ACHN (cell line): ENCODE data around the gene RAI14.
"Not testable (repeated sequence)": the region's sequence is repeated elsewhere in the genome, so short reads cannot be mapped to it uniquely, and the experiment has no call there.

ENCODE experiments used
- DNase-seq: peaks from one replicate; pipeline ENCODE4 v3.0.0-alpha.2; 2015
- in situ Hi-C: cut with HindIII; loops from 2 replicates; pipeline ENCODE4 v1.10.0; 2017; ENCODE audit warnings: low sequenced_read_pairs, low pct_ligation_motif_present, low pct_unique_long_range_greater_than_20kb

RAI14 gene

GRCh38 chr5:34691326-34691725 is 35.2 kb downstream of the RAI14 start:
- no peak for DNase-seq
- in situ Hi-C loops = no loop called here

- in situ Hi-C loops = no loop called here
- no peak for DNase-seq
These were observed 36.7 kb downstream of the RAI14 start for GRCh38 chr5:34692786-34693185.

GRCh38 chr5:34694012-34694411 is 37.9 kb downstream of the RAI14 start:
- no peak for DNase-seq
- in situ Hi-C loops = no loop called here

GRCh38 chr5:34694685-34695084 is 38.6 kb downstream of the RAI14 start:
- no peak for DNase-seq
- in situ Hi-C loops = no loop called here

- peak; percentile 22 for DNase-seq
- in situ Hi-C loops = no loop called here
These were observed 39.3 kb downstream of the RAI14 start for GRCh38 chr5:34695275-34696027.

- in situ Hi-C loops = no loop called here
- DNase-seq = no peak
These were observed 41.4 kb downstream of the RAI14 start for GRCh38 chr5:34697308-34698108.

GRCh38 chr5:34698109-34698419 is 41.9 kb downstream of the RAI14 start:
- DNase-seq = no peak
- in situ Hi-C loops = no loop called here

- in situ Hi-C loops = no loop called here
- DNase-seq = no peak
These were observed 42.6 kb downstream of the RAI14 start for GRCh38 chr5:34698754-34699153.

- in situ Hi-C loops = no loop called here
- no peak for DNase-seq
These were observed 43.3 kb downstream of the RAI14 start for GRCh38 chr5:34699155-34700077.

- no peak for DNase-seq
- in situ Hi-C loops = no loop called here
These were observed 43.9 kb downstream of the RAI14 start for GRCh38 chr5:34700078-34700452.

GRCh38 chr5:34701442-34701841 is 45.3 kb downstream of the RAI14 start:
- in situ Hi-C loops, DNase-seq: not testable (repeated sequence)

- DNase-seq = no peak
- in situ Hi-C loops = no loop called here
These were observed 47.9 kb downstream of the RAI14 start for GRCh38 chr5:34703767-34704713.

- in situ Hi-C loops = no loop called here
- DNase-seq = no peak
These were observed 50.0 kb downstream of the RAI14 start for GRCh38 chr5:34706084-34706483.

- in situ Hi-C loops = no loop called here
- no peak for DNase-seq
These were observed 51.5 kb downstream of the RAI14 start for GRCh38 chr5:34707451-34708107.

- DNase-seq = no peak
- in situ Hi-C loops = no loop called here
These were observed 52.6 kb downstream of the RAI14 start for GRCh38 chr5:34708777-34709176.

GRCh38 chr5:34709861-34710673 is 53.9 kb downstream of the RAI14 start:
- DNase-seq = peak; percentile 86

GRCh38 chr5:34712565-34712964 is 56.4 kb downstream of the RAI14 start:
- no peak for DNase-seq
- in situ Hi-C loops = no loop called here

More at GRCh38 chr5:34709861-34710673, 53.9 kb downstream of the RAI14 start:
- in situ Hi-C loops = no loop called here
